Measurements from ENCODE around the gene KRTAP10-7. TPM values are rescaled to one million over a fixed set of nuclear protein-coding genes. Genes with fewer than 3 reads are reported as not detected.

KRTAP10-7 gene
- total RNA-seq, 1 experiment from 2014 or later: not detected

GRCh38 chr21:44555200-44555875 lies 45.1 kb upstream of the KRTAP10-7 start:
- Histone ChIP-seq H2BK120ac (ENCODE audit: low read depth, low read length, poor library complexity, severe bottlenecking) (no peak overlapping the region), H3K4me1 (ENCODE audit: insufficient read depth, low read length) (no peaks in the 10 kb centered on the region; the same call in 1 of the 2 replicates), H4K20me1 (ENCODE audit: control insufficient read depth, insufficient read depth, insufficient read length) (no peaks in the 10 kb centered on the region), H2BK5ac (ENCODE audit: insufficient read length, low read length) (no peak overlapping the region), H2BK12ac (ENCODE audit: insufficient read length, low read depth, low read length) (no peak overlapping the region), H4K8ac (replicated peaks; ENCODE audit: insufficient read length, low read depth, low read length) (no peak overlapping the region), H2AFZ (ENCODE audit: low read length) (no peak overlapping the region), H2BK20ac (ENCODE audit: low read depth, low read length, poor library complexity, severe bottlenecking) (no peak overlapping the region), H4K91ac (ENCODE audit: insufficient read length, low read depth, low read length) (no peak overlapping the region), H3K79me2 (ENCODE audit: insufficient read depth, low read length) (no peaks in the 10 kb centered on the region), H3K27me3 (ENCODE audit: insufficient read depth, low read length) (no peaks in the 10 kb centered on the region), H3K18ac (ENCODE audit: insufficient read length, low read depth, low read length) (no peak overlapping the region), H2AK5ac (ENCODE audit: insufficient read length, low read length) (no peak overlapping the region), H4K5ac (ENCODE audit: insufficient read length, low read depth, low read length) (no peak overlapping the region), H3K56ac (ENCODE audit: insufficient read length, low read depth, low read length) (no peak overlapping the region), H3K14ac (ENCODE audit: insufficient read depth, low read length) (no peak overlapping the region), H3K23ac (ENCODE audit: insufficient read length, low read depth, low read length) (no peak overlapping the region), H3K9me3 (ENCODE audit: control insufficient read depth, low read depth, low read length) (no peaks in the 10 kb centered on the region), H3T11ph (ENCODE audit: low read length) (no peak overlapping the region), H3K27ac (ENCODE audit: insufficient read length, low read depth, low read length) (no peak overlapping the region), H2BK15ac (ENCODE audit: low read depth, low read length) (no peak overlapping the region), H3K4ac (ENCODE audit: low read depth, low read length) (no peak overlapping the region), H3K23me2 (ENCODE audit: insufficient read length, low read depth, low read length, poor library complexity, severe bottlenecking) (no peaks in the 10 kb centered on the region), H3K79me1 (ENCODE audit: insufficient read depth, low read depth, low read length, poor library complexity, severe bottlenecking) (no peaks in the 10 kb centered on the region), H3K4me2 (ENCODE audit: insufficient read depth, insufficient read length, low read length) (no peak overlapping the region), H3K9ac (ENCODE audit: extremely low read depth, insufficient read length, low read length) (no peak overlapping the region)
- Mint-ChIP-seq H3K27me3 (ENCODE audit: low read depth) (peaks cover 5% of the 10 kb centered on the region), H3K9me3 (no peaks in the 10 kb centered on the region; a peak in 1 of 5 replicates), H3K4me3 (no peak overlapping the region), H3K27ac (no peak overlapping the region; a peak in 1 of 7 replicates), H3K36me3 (ENCODE audit: insufficient read depth in 1 of 3, low read depth in 3 of 3) (no peaks in the 10 kb centered on the region), H3K4me1 (peaks cover 33 to 40% of the 10 kb centered on the region in 2 experiments)
- DNase-seq: no peak
- TF ChIP-seq CTCF (conservative IDR thresholded peaks at IDR 0.05): no peak
- WGBS (ENCODE audit: extremely low coverage, insufficient read length, low lambda C conversion rate): no CpG with 5 or more reads among the region's 13 CpGs

Measured in H9 (cell line).